DOHH2 (cell line): Measurements from ENCODE around the gene GABRG3.

Source experiments
- EZH2phosphoT487 ChIP-seq: fragments of 200-600 bp; sonication (generic); IDR thresholded peaks from 2 replicates; pipeline ENCODE4 v1.6.1; 2017; ENCODE audit warnings: borderline replicate concordance, mild to moderate bottlenecking, antibody characterized with exemption, low read length, moderate library complexity, mixed read lengths
- TF ChIP-seq, protein P1 (sequence below): fragments of 200-600 bp; sonication (generic); IDR thresholded peaks from one replicate; pipeline ENCODE4 v1.5.1; 2014; ENCODE audit warnings: antibody characterized with exemption, mild to moderate bottlenecking, low read depth, low read length; ENCODE audit not compliant: poor library complexity, severe bottlenecking

DNA sequence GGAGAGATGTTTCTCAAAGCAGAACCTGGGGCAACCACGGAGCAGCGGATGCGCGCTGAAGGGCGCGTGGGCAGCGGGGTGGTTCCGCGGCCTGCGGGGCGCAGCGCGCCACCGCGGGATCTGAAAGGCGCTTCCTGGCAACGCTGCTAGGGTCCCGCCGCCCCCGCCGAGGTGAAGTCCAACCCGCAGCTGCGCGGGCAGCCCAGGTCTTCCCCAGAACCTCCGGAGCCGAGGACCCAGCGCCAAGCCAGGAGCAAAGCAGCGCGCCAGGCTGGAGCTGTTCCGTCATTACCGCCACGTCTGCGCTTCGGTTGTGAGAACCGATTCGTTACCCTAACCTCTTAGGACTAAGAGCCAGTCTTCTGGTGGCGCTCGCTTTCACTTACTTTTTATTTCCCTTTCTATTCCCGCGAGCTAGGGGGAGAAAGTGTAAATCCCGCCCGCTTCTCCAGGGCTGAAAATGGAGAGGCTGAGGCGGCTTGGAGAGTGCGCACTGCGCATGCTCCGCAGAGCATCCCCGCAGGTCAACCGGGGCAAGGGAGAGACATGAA is 3.2 kb upstream of the GABRG3 start:
- TF ChIP-seq, protein P1, sequence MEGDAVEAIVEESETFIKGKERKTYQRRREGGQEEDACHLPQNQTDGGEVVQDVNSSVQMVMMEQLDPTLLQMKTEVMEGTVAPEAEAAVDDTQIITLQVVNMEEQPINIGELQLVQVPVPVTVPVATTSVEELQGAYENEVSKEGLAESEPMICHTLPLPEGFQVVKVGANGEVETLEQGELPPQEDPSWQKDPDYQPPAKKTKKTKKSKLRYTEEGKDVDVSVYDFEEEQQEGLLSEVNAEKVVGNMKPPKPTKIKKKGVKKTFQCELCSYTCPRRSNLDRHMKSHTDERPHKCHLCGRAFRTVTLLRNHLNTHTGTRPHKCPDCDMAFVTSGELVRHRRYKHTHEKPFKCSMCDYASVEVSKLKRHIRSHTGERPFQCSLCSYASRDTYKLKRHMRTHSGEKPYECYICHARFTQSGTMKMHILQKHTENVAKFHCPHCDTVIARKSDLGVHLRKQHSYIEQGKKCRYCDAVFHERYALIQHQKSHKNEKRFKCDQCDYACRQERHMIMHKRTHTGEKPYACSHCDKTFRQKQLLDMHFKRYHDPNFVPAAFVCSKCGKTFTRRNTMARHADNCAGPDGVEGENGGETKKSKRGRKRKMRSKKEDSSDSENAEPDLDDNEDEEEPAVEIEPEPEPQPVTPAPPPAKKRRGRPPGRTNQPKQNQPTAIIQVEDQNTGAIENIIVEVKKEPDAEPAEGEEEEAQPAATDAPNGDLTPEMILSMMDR = no peak
- TF ChIP-seq EZH2phosphoT487 = no peak
